Measurements from ENCODE around the gene SUGCT.
"Not testable (repeated sequence)": the region's sequence is repeated elsewhere in the genome, so short reads cannot be mapped to it uniquely, and the experiment has no call there.

SUGCT gene

DNA sequence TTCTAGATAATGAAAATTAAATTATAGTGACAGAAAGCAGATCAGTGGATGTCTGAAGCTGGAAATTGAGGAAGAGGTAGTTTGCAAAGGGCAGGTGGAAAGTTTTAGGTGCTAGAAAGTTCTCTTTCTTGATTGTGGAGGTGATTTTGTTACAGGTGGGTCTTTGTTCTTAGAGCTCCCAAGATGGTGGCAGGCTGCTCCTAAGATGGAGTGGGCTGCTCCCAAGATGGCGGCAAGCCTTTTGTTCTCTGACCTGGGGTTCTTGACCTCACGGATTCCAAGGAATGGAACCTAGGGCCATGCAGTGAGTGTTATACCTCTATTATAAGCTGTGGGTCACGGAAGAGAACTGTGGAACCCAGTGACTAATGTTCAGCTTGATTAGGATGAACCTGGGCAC is 32.5 kb downstream of the SUGCT start:
- Histone ChIP-seq H3K27ac (ENCODE audit: low read length) (no peak overlapping the region), H3K4me3 (ENCODE audit: low read length) (no peak overlapping the region), H3K36me3 (ENCODE audit: control insufficient read depth, insufficient read depth, low read length) (no peaks in the 10 kb centered on the region), H3K27me3 (ENCODE audit: control insufficient read depth, insufficient read depth, low read length) (no peaks in the 10 kb centered on the region), H3K4me1 (ENCODE audit: control insufficient read depth, insufficient read depth, low read length) (no peaks in the 10 kb centered on the region), H3K9me3 (ENCODE audit: control insufficient read depth, insufficient read depth, low read length) (no peaks in the 10 kb centered on the region)
- WGBS (ENCODE audit: insufficient coverage, insufficient read length) = no CpG with 5 or more reads among the region's 3 CpGs
- DNase-seq (ENCODE audit: low read depth, low spot score) = no peak

DNA sequence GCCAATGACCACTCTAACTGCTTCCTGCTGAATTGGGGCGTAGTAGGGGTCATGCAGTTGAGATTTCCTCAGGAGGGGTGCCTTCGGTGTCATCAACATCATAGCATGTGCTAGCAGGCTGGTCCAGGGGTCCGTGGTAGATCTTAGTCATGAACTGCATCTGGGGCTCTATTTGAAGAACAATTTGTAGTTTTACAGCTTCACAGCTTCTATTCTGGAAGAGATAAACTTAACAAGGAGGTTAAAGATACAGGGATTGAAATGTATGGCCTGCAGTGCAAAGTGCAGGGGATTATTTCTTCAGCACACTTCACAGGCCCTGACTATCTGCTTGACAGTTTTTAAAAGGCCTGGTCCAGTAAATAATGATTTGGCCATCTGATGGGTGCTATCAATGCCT is 33.5 kb downstream of the SUGCT start:
- H3K9me3 ChIP-seq (ENCODE audit: control insufficient read depth, insufficient read depth, low read length); H3K27ac ChIP-seq (ENCODE audit: low read length); H3K36me3 ChIP-seq (ENCODE audit: control insufficient read depth, insufficient read depth, low read length); H3K27me3 ChIP-seq (ENCODE audit: control insufficient read depth, insufficient read depth, low read length); H3K4me1 ChIP-seq (ENCODE audit: control insufficient read depth, insufficient read depth, low read length); DNase-seq (ENCODE audit: low read depth, low spot score); H3K4me3 ChIP-seq (ENCODE audit: low read length): not testable (repeated sequence)
- WGBS (ENCODE audit: insufficient coverage, insufficient read length) = no CpG with 5 or more reads among the region's 3 CpGs

DNA sequence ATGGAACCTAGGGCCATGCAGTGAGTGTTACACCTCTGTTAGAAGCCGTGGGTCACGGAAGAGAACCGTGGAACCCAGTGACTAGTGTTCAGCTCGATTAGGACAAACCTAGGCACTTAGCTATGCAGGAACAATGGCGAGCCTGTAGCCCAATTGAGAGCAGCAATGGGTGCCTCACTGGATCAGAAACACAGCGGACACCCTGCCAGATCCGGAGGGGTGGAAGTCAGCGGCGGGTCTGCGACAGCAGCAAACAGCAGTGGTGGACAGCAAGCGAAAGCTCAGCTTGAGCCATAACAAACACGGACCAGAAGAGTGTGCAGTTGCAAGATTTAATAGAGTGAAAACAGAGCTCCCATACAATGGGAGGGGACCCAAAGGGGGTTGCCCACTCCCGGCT is 38.3 kb downstream of the SUGCT start:
- H3K9me3 ChIP-seq (ENCODE audit: control insufficient read depth, insufficient read depth, low read length); H3K4me3 ChIP-seq (ENCODE audit: low read length); H3K4me1 ChIP-seq (ENCODE audit: control insufficient read depth, insufficient read depth, low read length); H3K27me3 ChIP-seq (ENCODE audit: control insufficient read depth, insufficient read depth, low read length); H3K27ac ChIP-seq (ENCODE audit: low read length); DNase-seq (ENCODE audit: low read depth, low spot score); H3K36me3 ChIP-seq (ENCODE audit: control insufficient read depth, insufficient read depth, low read length): not testable (repeated sequence)
- no CpG with 5 or more reads among the region's 13 CpGs for WGBS (ENCODE audit: insufficient coverage, insufficient read length)

DNA sequence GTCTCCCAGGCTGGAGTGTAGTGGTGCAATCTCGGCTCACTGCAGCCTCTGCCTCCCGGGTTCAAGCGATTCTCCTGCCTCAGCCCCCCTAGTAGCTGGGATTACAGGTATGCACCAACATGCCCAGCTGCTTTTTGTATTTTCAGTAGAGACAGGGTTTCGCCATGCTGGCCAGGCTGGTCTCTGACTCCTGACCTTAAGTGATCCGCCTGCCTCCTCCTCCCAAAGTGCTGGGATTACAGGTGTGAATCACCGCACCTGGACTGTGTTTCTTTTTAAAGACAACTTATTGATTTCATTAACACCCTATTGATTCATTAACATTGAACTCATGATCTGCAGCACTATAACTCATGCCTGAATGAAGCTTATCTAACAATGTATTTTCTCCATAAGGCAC is 40.5 kb downstream of the SUGCT start:
- no CpG with 5 or more reads among the region's 6 CpGs for WGBS (ENCODE audit: insufficient coverage, insufficient read length)
- not testable (repeated sequence) for H3K9me3 ChIP-seq (ENCODE audit: control insufficient read depth, insufficient read depth, low read length); H3K36me3 ChIP-seq (ENCODE audit: control insufficient read depth, insufficient read depth, low read length); H3K27me3 ChIP-seq (ENCODE audit: control insufficient read depth, insufficient read depth, low read length); H3K27ac ChIP-seq (ENCODE audit: low read length); H3K4me3 ChIP-seq (ENCODE audit: low read length); DNase-seq (ENCODE audit: low read depth, low spot score); H3K4me1 ChIP-seq (ENCODE audit: control insufficient read depth, insufficient read depth, low read length)

DNA sequence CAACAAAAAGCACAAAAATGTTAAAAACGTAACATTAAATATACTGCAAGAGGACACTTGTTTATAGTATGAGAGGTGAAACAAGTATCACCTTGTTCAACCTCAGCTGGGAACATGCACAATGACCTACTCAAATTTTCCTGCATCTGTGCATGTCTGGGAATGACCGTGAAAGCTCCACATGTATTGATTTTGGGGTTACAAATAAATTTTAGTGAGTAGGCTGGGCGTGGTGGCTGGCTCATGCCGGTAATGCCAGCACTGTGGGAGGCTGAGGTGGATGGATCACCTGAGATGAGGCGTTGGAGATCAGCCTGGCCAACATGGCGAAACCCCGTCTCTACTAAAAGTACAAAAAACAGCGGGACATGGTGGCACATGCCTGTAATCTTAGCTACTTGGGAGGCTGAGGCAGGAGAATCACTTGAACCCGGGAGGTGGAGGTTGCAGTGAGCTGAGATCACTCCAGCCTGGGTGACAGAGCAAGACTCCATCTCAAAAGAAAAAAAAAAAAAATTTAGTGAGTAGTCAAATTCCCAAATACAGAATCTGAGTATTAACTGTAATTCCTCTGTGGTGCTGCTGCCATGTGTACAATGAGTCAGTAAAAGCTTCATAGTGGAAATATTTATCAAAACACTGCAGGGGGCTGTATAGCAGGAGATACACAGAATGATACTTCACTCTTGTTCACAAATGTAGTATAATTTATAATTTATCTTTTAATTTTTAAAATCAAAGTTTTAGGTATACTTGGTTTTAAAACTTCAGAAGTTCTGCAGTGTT is 41.1 kb downstream of the SUGCT start:
- Histone ChIP-seq H3K27ac (ENCODE audit: low read length) (no peak overlapping the region), H3K9me3 (ENCODE audit: control insufficient read depth, insufficient read depth, low read length) (no peaks in the 10 kb centered on the region), H3K4me1 (ENCODE audit: control insufficient read depth, insufficient read depth, low read length) (no peaks in the 10 kb centered on the region), H3K36me3 (ENCODE audit: control insufficient read depth, insufficient read depth, low read length) (no peaks in the 10 kb centered on the region), H3K27me3 (ENCODE audit: control insufficient read depth, insufficient read depth, low read length) (no peaks in the 10 kb centered on the region), H3K4me3 (ENCODE audit: low read length) (no peak overlapping the region)
- no peak for DNase-seq (ENCODE audit: low read depth, low spot score)
- no CpG with 5 or more reads among the region's 9 CpGs for WGBS (ENCODE audit: insufficient coverage, insufficient read length)

DNA sequence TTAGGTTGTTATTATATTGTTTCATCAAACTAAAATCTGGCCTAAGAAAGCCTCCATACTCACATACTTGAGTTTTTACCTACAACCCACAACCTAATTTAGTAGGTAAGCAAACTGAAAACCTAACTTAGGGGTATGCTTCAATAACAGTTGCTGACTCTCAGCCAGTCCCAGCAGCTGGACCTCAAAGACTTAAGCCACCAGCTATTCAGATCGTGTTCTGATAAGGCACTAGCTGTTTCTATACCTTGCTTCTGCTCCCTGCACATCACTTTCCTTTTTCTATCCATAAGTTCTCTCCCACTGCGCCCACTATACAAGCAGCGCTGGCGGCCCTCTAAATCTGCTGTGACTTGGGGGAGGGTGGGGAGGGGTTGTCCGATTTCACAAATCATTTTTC is 42.3 kb downstream of the SUGCT start:
- no peak overlapping the region for H3K27ac ChIP-seq (ENCODE audit: low read length)
- no peaks in the 10 kb centered on the region for H3K27me3 ChIP-seq (ENCODE audit: control insufficient read depth, insufficient read depth, low read length)
- H3K4me3 ChIP-seq (ENCODE audit: low read length) = no peak overlapping the region
- H3K4me1 ChIP-seq (ENCODE audit: control insufficient read depth, insufficient read depth, low read length) = no peaks in the 10 kb centered on the region
- DNase-seq (ENCODE audit: low read depth, low spot score) = no peak
- WGBS (ENCODE audit: insufficient coverage, insufficient read length) = no CpG with 5 or more reads among the region's 5 CpGs
- no peaks in the 10 kb centered on the region for H3K36me3 ChIP-seq (ENCODE audit: control insufficient read depth, insufficient read depth, low read length)
- no peaks in the 10 kb centered on the region for H3K9me3 ChIP-seq (ENCODE audit: control insufficient read depth, insufficient read depth, low read length)

DNA sequence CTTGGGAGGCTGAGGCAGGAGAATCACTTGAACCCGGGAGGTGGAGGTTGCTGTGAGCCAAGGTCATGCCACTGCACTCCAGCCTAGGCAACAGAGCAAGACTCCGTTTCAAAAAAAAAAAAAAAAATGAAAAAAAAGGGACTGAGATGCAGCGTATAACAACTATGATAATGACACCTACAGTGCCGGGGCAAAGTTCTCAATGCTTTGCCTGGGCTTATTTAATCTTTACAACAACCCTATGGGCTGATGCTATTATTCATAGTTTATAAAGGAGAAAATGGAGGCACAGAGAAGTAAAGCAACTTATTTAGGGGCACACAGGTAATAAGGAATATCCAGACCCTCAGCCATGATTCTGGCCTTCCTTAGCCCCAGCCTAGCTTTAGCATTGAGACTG is 47.6 kb downstream of the SUGCT start:
- DNase-seq (ENCODE audit: low read depth, low spot score) = no peak
- H3K36me3 ChIP-seq (ENCODE audit: control insufficient read depth, insufficient read depth, low read length) = no peaks in the 10 kb centered on the region
- H3K9me3 ChIP-seq (ENCODE audit: control insufficient read depth, insufficient read depth, low read length) = no peaks in the 10 kb centered on the region
- no peak overlapping the region for H3K4me3 ChIP-seq (ENCODE audit: low read length)
- no CpG with 5 or more reads among the region's 4 CpGs for WGBS (ENCODE audit: insufficient coverage, insufficient read length)
- no peaks in the 10 kb centered on the region for H3K4me1 ChIP-seq (ENCODE audit: control insufficient read depth, insufficient read depth, low read length)
- H3K27me3 ChIP-seq (ENCODE audit: control insufficient read depth, insufficient read depth, low read length) = no peaks in the 10 kb centered on the region
- H3K27ac ChIP-seq (ENCODE audit: low read length) = no peak overlapping the region

DNA sequence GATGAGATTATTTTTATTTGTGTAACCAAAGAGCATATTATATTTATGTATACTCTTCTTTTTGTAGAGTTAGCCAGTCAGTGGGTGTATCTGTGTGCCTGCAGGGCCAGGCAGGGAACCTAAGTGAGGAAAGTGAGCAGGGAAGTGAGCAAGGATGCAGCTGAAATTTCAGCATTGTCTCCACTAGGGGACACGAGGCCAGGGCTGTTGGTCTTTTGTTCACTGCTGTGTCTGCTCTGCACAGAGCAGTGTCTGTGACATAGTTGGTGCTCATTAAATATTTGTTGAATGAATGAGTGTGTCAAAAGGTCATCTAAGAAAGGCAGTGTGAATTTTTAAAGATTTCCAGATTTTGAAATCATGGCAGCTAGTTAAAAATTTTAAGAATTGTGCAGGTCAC is 51.8 kb downstream of the SUGCT start:
- Histone ChIP-seq H3K4me3 (ENCODE audit: low read length) (no peak overlapping the region), H3K4me1 (ENCODE audit: control insufficient read depth, insufficient read depth, low read length) (no peaks in the 10 kb centered on the region), H3K36me3 (ENCODE audit: control insufficient read depth, insufficient read depth, low read length) (no peaks in the 10 kb centered on the region), H3K27ac (ENCODE audit: low read length) (no peak overlapping the region), H3K9me3 (ENCODE audit: control insufficient read depth, insufficient read depth, low read length) (no peaks in the 10 kb centered on the region), H3K27me3 (ENCODE audit: control insufficient read depth, insufficient read depth, low read length) (no peaks in the 10 kb centered on the region)
- WGBS (ENCODE audit: insufficient coverage, insufficient read length) = no CpG with 5 or more reads among the region's 1 CpG
- DNase-seq (ENCODE audit: low read depth, low spot score) = peak; percentile 5

DNA sequence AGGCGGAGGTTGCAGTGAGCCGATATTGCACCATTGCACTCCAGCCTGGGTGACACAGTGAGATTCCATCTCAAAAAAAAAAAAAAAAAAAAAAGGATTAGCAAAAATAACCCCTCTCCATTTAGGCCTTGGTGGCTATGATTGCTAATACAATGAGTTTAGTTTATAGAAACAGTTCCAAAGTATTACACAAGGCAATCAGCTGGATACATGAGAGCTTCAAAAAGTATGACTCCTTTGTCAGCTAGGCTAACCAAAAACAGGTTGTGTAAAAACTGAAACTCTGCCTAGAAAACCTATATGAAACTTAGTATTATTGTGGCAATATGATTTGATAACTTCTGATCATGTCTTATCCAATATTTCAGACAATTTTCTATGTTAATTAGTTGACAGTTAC is 57.2 kb downstream of the SUGCT start:
- no peak overlapping the region for H3K27ac ChIP-seq (ENCODE audit: low read length)
- no CpG with 5 or more reads among the region's 2 CpGs for WGBS (ENCODE audit: insufficient coverage, insufficient read length)

DNA sequence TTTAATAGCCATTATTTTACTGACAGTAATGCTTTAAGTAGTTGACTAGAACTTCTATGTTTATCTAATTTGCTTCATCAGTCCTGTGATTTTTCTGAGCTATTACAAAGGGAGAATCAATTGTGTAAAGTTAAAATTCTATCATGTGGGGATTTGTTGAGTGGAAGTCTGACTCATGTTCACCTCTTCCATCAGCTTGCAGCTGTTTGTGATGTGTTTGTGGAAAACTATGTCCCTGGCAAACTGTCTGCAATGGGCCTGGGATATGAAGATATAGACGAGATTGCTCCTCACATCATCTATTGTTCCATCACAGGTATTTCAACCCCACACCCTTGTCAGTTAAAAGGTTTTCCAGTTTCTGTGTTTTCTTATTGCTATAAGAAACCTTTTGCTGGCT is 59.9 kb downstream of the SUGCT start:
- no peaks in the 10 kb centered on the region for H3K4me1 ChIP-seq (ENCODE audit: control insufficient read depth, insufficient read depth, low read length)

More for the DNA sequence above, 57.2 kb downstream of the SUGCT start:
- Histone ChIP-seq H3K36me3 (ENCODE audit: control insufficient read depth, insufficient read depth, low read length) (no peaks in the 10 kb centered on the region), H3K4me1 (ENCODE audit: control insufficient read depth, insufficient read depth, low read length) (no peaks in the 10 kb centered on the region), H3K4me3 (ENCODE audit: low read length) (no peak overlapping the region), H3K27me3 (ENCODE audit: control insufficient read depth, insufficient read depth, low read length) (no peaks in the 10 kb centered on the region), H3K9me3 (ENCODE audit: control insufficient read depth, insufficient read depth, low read length) (no peaks in the 10 kb centered on the region)
- no peak for DNase-seq (ENCODE audit: low read depth, low spot score)

DNA sequence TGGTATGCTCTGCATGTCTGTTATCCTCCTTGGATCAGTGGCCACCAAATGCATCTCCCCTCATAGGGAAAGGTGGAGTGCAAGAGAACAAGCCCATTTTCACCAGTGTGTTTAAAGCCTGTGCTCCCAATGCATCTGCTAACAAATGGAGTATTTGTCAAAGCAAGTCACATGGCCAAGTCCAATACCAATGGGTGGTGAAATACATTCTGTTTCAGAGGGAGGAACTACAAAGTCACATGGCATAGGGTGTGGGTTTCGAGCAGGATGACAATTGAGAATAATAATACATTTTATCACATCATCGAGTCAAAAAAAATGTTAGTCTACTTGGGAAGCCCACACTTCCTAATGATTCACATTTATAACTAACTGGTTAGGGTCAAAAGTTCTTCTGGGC is 62.7 kb downstream of the SUGCT start:
- H3K27me3 ChIP-seq (ENCODE audit: control insufficient read depth, insufficient read depth, low read length) = no peaks in the 10 kb centered on the region
- no peaks in the 10 kb centered on the region for H3K9me3 ChIP-seq (ENCODE audit: control insufficient read depth, insufficient read depth, low read length)
- no peaks in the 10 kb centered on the region for H3K4me1 ChIP-seq (ENCODE audit: control insufficient read depth, insufficient read depth, low read length)
- H3K36me3 ChIP-seq (ENCODE audit: control insufficient read depth, insufficient read depth, low read length) = no peaks in the 10 kb centered on the region
- no peak overlapping the region for H3K4me3 ChIP-seq (ENCODE audit: low read length)
- no CpG with 5 or more reads among the region's 2 CpGs for WGBS (ENCODE audit: insufficient coverage, insufficient read length)
- H3K27ac ChIP-seq (ENCODE audit: low read length) = no peak overlapping the region
- DNase-seq (ENCODE audit: low read depth, low spot score) = no peak

More for the DNA sequence above, 59.9 kb downstream of the SUGCT start:
- Histone ChIP-seq H3K27me3 (ENCODE audit: control insufficient read depth, insufficient read depth, low read length) (no peaks in the 10 kb centered on the region), H3K36me3 (ENCODE audit: control insufficient read depth, insufficient read depth, low read length) (no peaks in the 10 kb centered on the region), H3K27ac (ENCODE audit: low read length) (no peak overlapping the region), H3K9me3 (ENCODE audit: control insufficient read depth, insufficient read depth, low read length) (no peaks in the 10 kb centered on the region), H3K4me3 (ENCODE audit: low read length) (no peak overlapping the region)
- no peak for DNase-seq (ENCODE audit: low read depth, low spot score)
- no CpG with 5 or more reads among the region's 1 CpG for WGBS (ENCODE audit: insufficient coverage, insufficient read length)
